Activated naive CD4-positive, alpha-beta T cell treated with anti-CD3 and anti-CD28 coated beads, Interleukin-2, amount 50 U/mL, for 24 hours (primary cell): ENCODE measurements around the gene PTH1R.
A peak's percentile ranks its signal among the peaks of the same experiment; 100 is the strongest.

Experiments used
- H3K27ac Mint-ChIP-seq: one replicate; pipeline ENCODE4 v1.8.0; 2021; ENCODE audit warnings: mild to moderate bottlenecking, mixed read lengths
- H3K27me3 Mint-ChIP-seq: one replicate; pipeline ENCODE4 v1.8.0; 2021; ENCODE audit warnings: mixed read lengths
- H3K36me3 Mint-ChIP-seq: one replicate; pipeline ENCODE4 v1.8.0; 2021; ENCODE audit warnings: mixed read lengths
- H3K4me1 Mint-ChIP-seq: one replicate; pipeline ENCODE4 v1.8.0; 2021; ENCODE audit warnings: mixed read lengths
- H3K4me3 Mint-ChIP-seq: one replicate; pipeline ENCODE4 v1.8.0; 2021; ENCODE audit warnings: mild to moderate bottlenecking, mixed read lengths
- H3K9me3 Mint-ChIP-seq: one replicate; pipeline ENCODE4 v1.8.0; 2021; ENCODE audit warnings: mixed read lengths

PTH1R gene

GRCh38 chr3:46882377-46883053, 5.0 kb downstream of the PTH1R start:
- Mint-ChIP-seq H3K27ac (no peak overlapping the region), H3K36me3 (no peaks in the 10 kb centered on the region), H3K4me1 (peaks cover 8% of the 10 kb centered on the region), H3K9me3 (no peaks in the 10 kb centered on the region), H3K4me3 (peak overlapping the region; percentile 79), H3K27me3 (peaks cover 24% of the 10 kb centered on the region)

- Mint-ChIP-seq H3K4me1 (peaks cover 8% of the 10 kb centered on the region), H3K9me3 (no peaks in the 10 kb centered on the region), H3K27me3 (peaks cover 24% of the 10 kb centered on the region), H3K27ac (no peak overlapping the region), H3K4me3 (peak overlapping the region; percentile 33), H3K36me3 (no peaks in the 10 kb centered on the region)
Observed at GRCh38 chr3:46883054-46883829, 5.7 kb downstream of the PTH1R start.

GRCh38 chr3:46883830-46884185, 6.3 kb downstream of the PTH1R start:
- Mint-ChIP-seq H3K27me3 (peaks cover 24% of the 10 kb centered on the region), H3K27ac (no peak overlapping the region), H3K4me3 (peak overlapping the region; percentile 33), H3K9me3 (no peaks in the 10 kb centered on the region), H3K4me1 (peaks cover 8% of the 10 kb centered on the region), H3K36me3 (no peaks in the 10 kb centered on the region)

- Mint-ChIP-seq H3K27ac (peak overlapping the region; percentile 65), H3K4me1 (peaks cover 8% of the 10 kb centered on the region), H3K27me3 (peaks cover 24% of the 10 kb centered on the region), H3K36me3 (no peaks in the 10 kb centered on the region), H3K4me3 (no peak overlapping the region), H3K9me3 (no peaks in the 10 kb centered on the region)
Observed at GRCh38 chr3:46884427-46884826, 6.9 kb downstream of the PTH1R start.

GRCh38 chr3:46884929-46885328, 7.4 kb downstream of the PTH1R start:
- no peak overlapping the region for H3K27ac Mint-ChIP-seq
- H3K4me1 Mint-ChIP-seq = peaks cover 8% of the 10 kb centered on the region
- no peaks in the 10 kb centered on the region for H3K36me3 Mint-ChIP-seq
- no peaks in the 10 kb centered on the region for H3K9me3 Mint-ChIP-seq
- peaks cover 23% of the 10 kb centered on the region for H3K27me3 Mint-ChIP-seq
- H3K4me3 Mint-ChIP-seq = no peak overlapping the region

- Mint-ChIP-seq H3K9me3 (no peaks in the 10 kb centered on the region), H3K27ac (no peak overlapping the region), H3K4me3 (no peak overlapping the region), H3K36me3 (no peaks in the 10 kb centered on the region), H3K4me1 (peaks cover 2% of the 10 kb centered on the region), H3K27me3 (peaks cover 17% of the 10 kb centered on the region)
Observed at GRCh38 chr3:46885612-46886011, 8.1 kb downstream of the PTH1R start.

GRCh38 chr3:46887980-46888494, 10.5 kb downstream of the PTH1R start:
- no peaks in the 10 kb centered on the region for H3K4me1 Mint-ChIP-seq
- H3K36me3 Mint-ChIP-seq = no peaks in the 10 kb centered on the region
- H3K9me3 Mint-ChIP-seq = no peaks in the 10 kb centered on the region
- H3K27me3 Mint-ChIP-seq = peaks cover 19% of the 10 kb centered on the region
- no peak overlapping the region for H3K4me3 Mint-ChIP-seq
- no peak overlapping the region for H3K27ac Mint-ChIP-seq

- Mint-ChIP-seq H3K27ac (no peak overlapping the region), H3K9me3 (no peaks in the 10 kb centered on the region), H3K4me1 (no peaks in the 10 kb centered on the region), H3K36me3 (no peaks in the 10 kb centered on the region), H3K27me3 (peaks cover 19% of the 10 kb centered on the region), H3K4me3 (no peak overlapping the region)
Observed at GRCh38 chr3:46888705-46889104, 11.2 kb downstream of the PTH1R start.

- no peak overlapping the region for H3K4me3 Mint-ChIP-seq
- no peak overlapping the region for H3K27ac Mint-ChIP-seq
- H3K9me3 Mint-ChIP-seq = no peaks in the 10 kb centered on the region
- no peaks in the 10 kb centered on the region for H3K4me1 Mint-ChIP-seq
- no peaks in the 10 kb centered on the region for H3K36me3 Mint-ChIP-seq
- peaks cover 16% of the 10 kb centered on the region for H3K27me3 Mint-ChIP-seq
Observed at GRCh38 chr3:46889381-46890110, 12.0 kb downstream of the PTH1R start.

GRCh38 chr3:46890132-46890531, 12.6 kb downstream of the PTH1R start:
- Mint-ChIP-seq H3K4me3 (no peak overlapping the region), H3K9me3 (no peaks in the 10 kb centered on the region), H3K27me3 (peaks cover 11% of the 10 kb centered on the region), H3K36me3 (no peaks in the 10 kb centered on the region), H3K27ac (no peak overlapping the region), H3K4me1 (no peaks in the 10 kb centered on the region)

GRCh38 chr3:46891132-46891531, 13.6 kb downstream of the PTH1R start:
- H3K4me3 Mint-ChIP-seq = no peak overlapping the region

GRCh38 chr3:46892285-46893145, 15.0 kb downstream of the PTH1R start:
- H3K9me3 Mint-ChIP-seq = no peaks in the 10 kb centered on the region
- no peaks in the 10 kb centered on the region for H3K36me3 Mint-ChIP-seq
- peaks cover 14% of the 10 kb centered on the region for H3K27me3 Mint-ChIP-seq
- H3K4me1 Mint-ChIP-seq = no peaks in the 10 kb centered on the region
- peak overlapping the region; percentile 30 for H3K4me3 Mint-ChIP-seq
- H3K27ac Mint-ChIP-seq = no peak overlapping the region

More at GRCh38 chr3:46891132-46891531, 13.6 kb downstream of the PTH1R start:
- H3K9me3 Mint-ChIP-seq = no peaks in the 10 kb centered on the region
- no peaks in the 10 kb centered on the region for H3K36me3 Mint-ChIP-seq
- no peaks in the 10 kb centered on the region for H3K4me1 Mint-ChIP-seq
- H3K27ac Mint-ChIP-seq = no peak overlapping the region
- H3K27me3 Mint-ChIP-seq = peaks cover 13% of the 10 kb centered on the region

- Mint-ChIP-seq H3K27me3 (peaks cover 15% of the 10 kb centered on the region), H3K4me3 (no peak overlapping the region)
Observed at GRCh38 chr3:46893146-46893748, 15.7 kb downstream of the PTH1R start.

GRCh38 chr3:46893763-46894162, 16.2 kb downstream of the PTH1R start:
- Mint-ChIP-seq H3K4me1 (no peaks in the 10 kb centered on the region), H3K36me3 (no peaks in the 10 kb centered on the region), H3K27ac (no peak overlapping the region), H3K9me3 (no peaks in the 10 kb centered on the region), H3K27me3 (peaks cover 17% of the 10 kb centered on the region), H3K4me3 (no peak overlapping the region)

More at GRCh38 chr3:46893146-46893748, 15.7 kb downstream of the PTH1R start:
- Mint-ChIP-seq H3K27ac (no peak overlapping the region), H3K36me3 (no peaks in the 10 kb centered on the region), H3K4me1 (no peaks in the 10 kb centered on the region), H3K9me3 (no peaks in the 10 kb centered on the region)

GRCh38 chr3:46894256-46894655, 16.7 kb downstream of the PTH1R start:
- no peaks in the 10 kb centered on the region for H3K9me3 Mint-ChIP-seq
- H3K4me1 Mint-ChIP-seq = no peaks in the 10 kb centered on the region
- no peak overlapping the region for H3K4me3 Mint-ChIP-seq
- H3K27ac Mint-ChIP-seq = no peak overlapping the region
- H3K36me3 Mint-ChIP-seq = no peaks in the 10 kb centered on the region
- peaks cover 19% of the 10 kb centered on the region for H3K27me3 Mint-ChIP-seq
